ENCODE results near the gene CCDC112.
"Not testable (repeated sequence)": the region's sequence is repeated elsewhere in the genome, so short reads cannot be mapped to it uniquely, and the experiment has no call there.

CCDC112 gene

GRCh38 chr5:115260248-115260647 lies 36.2 kb downstream of the CCDC112 start:
- DNase-seq (ENCODE audit: low spot score): no peak

GRCh38 chr5:115257981-115258380 lies 38.5 kb downstream of the CCDC112 start:
- no peak for DNase-seq (ENCODE audit: low spot score)

- DNase-seq (ENCODE audit: low spot score): not testable (repeated sequence)
Observed at GRCh38 chr5:115249379-115249778, 47.1 kb downstream of the CCDC112 start.

- DNase-seq (ENCODE audit: low spot score): no peak
Observed at GRCh38 chr5:115246361-115246991, 50.0 kb downstream of the CCDC112 start.

- DNase-seq (ENCODE audit: low spot score): no peak
Observed at GRCh38 chr5:115243412-115243811, 53.0 kb downstream of the CCDC112 start.

- DNase-seq (ENCODE audit: low spot score): no peak
Observed at GRCh38 chr5:115241881-115242642, 54.4 kb downstream of the CCDC112 start.

- no peak for DNase-seq (ENCODE audit: low spot score)
Observed at GRCh38 chr5:115237066-115237465, 59.4 kb downstream of the CCDC112 start.

GRCh38 chr5:115236599-115236998 lies 59.9 kb downstream of the CCDC112 start:
- DNase-seq (ENCODE audit: low spot score): no peak

GRCh38 chr5:115231598-115231997 lies 64.9 kb downstream of the CCDC112 start:
- no peak for DNase-seq (ENCODE audit: low spot score)

GRCh38 chr5:115229606-115230005 lies 66.8 kb downstream of the CCDC112 start:
- no peak for DNase-seq (ENCODE audit: low spot score)

GRCh38 chr5:115227281-115227680 lies 69.2 kb downstream of the CCDC112 start:
- DNase-seq (ENCODE audit: low spot score): no peak

All from hepatic stellate cell (primary cell).